NCI-H748 treated with DMSO at 0.1 percent for 48 hours (cell line): Measurements from ENCODE around the gene ADAM23.

Experiments used
- DNase-seq: peaks from one replicate; lab custom pipeline; 2025; lab: John Stamatoyannopoulos, UW

Gene ADAM23

DNA sequence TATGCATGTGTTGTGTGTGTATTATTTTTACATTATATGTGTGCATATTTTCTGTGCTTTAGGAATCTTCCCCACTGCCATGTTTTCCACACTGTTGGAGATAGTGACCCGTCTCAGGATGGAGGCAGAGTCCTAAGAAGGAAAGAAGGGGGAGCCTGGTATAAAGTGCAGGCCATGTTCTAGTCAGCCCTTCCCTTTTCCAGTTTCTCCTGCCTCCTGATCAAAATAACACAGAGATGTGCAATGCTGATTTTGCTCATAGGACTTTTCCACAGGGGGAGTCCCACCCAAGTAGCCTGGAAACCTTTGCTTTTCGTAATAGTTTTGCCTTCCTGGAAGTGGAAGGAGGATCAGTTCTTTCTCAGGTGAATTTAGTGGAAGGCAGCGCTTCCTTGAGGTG is 126.1 kb downstream of the ADAM23 start:
- no peak for DNase-seq

DNA sequence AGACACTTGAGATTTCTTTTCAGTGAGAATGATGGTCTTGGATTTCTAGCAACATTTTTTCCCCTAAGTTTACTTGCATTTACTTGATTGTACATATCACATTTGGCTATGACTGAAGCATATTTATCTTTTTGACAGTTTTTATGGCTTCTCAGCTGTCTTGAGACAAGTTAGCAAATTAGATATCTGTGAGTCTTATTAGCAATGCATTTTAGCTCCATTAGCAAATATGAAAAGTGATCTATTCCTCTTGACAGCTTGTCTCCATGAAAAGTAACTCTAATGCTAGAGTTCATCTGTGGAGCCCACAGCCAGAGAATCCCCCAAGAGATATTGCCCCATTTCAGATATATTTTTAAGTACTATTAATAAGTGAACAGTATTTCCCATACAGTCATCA is 126.9 kb downstream of the ADAM23 start:
- no peak for DNase-seq

DNA sequence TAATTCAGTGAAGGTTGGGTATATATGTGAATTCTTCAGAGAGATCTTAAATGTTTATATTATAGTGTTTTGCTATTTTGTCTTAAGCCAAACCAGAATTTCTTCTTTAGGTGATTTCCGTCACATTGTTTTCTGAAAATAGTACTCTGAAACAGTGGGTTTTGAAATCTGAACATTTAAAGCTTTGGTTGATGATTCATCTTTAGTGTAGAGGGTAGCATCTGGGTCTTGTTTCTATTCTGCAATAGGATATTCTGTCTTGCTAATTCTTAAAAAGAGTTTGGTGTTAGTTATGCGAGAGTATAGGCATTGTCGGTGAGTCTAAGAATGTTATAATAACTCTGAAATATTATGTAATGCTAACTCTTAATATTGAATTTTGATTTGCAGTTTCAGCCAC is 129.4 kb downstream of the ADAM23 start:
- DNase-seq, result no peak

DNA sequence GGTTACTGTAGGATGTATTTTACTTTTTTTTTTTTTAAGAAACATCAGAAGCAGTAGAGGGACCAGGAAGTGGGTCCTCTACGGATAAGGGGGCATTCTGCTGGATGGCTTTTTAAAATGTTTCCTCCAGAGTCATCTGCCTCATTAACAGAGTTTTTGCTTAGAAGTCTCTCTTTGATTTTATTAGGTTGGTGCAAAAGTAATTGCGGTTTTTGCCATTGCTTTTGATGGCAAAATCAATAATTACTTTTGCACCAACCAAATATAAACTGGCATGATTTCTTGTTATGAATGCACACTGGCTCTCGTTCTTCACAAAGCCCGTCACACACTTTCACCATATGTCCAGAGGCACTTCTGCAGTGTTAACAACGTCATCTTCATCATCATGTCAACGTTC is 130.5 kb downstream of the ADAM23 start:
- DNase-seq, result no peak

DNA sequence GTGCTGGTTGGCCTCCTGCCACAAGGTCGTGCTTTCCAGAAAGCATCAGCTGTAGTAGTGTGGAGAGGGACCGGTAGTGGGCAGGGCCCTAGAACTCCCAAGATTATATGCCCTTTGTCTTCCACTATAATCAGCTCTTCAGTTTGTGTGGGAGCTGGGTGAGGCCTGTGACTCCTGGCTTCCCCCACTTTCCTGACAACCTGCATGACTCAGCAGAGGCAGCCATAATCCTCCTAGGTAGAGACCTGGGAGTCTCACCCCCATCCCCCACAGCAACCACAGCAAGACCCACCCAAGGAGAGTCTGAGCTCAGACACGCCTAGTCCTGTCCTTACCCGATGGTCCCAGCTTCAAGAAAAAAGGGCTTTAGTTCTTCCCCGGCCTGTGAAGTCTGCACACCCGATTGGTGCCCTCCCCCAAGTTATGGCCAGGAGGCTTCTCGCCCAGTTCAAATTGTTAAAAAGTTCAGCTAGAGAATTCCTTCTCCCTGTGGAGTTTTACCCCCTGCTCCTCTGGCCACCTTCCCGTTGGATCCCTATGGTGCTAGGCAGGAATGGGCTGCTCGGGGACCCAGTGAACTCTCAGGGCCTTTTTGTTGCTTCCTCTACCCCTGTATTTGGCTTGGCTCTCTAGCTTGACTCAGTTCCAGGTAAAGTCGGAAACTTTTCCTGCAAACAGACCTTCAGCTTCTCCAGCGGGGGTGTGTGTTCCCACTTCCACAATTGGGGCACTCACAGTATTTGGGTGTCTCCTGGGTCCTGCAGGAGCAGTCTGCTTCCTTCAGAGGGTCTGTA is 141.2 kb downstream of the ADAM23 start:
- DNase-seq, result no peak

DNA sequence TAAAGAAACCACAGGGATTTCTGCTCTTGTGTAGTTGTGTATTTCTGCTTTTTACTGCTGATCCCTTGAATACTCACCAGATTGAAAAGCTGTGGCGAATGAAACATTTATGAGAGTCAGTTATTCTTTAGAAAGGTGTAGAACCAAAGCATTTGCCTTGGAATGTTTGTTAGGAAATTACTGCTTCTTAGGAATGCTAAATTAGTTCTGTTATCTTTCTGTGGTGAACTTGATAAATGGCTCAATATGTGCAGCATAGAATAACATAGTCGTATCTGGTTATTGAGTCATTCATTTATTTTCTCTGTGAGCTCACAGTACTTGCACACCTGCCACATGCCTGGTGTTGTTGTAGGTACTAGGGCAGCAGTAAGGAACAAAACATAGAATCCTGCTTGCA is 142.0 kb downstream of the ADAM23 start:
- DNase-seq, result no peak

DNA sequence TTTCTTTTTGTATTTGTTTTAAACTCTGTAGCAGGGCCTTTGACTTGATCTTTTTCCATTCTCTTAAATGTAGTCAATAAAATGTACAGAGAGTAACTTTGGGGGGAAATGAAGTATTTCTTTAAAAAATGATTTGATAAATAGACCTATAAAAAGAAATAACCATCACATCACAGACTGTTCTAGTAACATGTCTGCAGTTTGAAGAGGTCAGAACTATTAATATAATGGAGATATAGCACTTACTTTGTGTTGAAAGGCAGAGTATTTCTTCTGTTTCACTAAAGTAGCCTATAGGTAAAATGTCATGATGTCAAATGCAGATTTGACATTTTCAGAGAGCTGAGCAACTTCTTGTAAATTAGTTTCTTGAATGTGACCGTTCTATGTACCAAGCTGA is 143.3 kb downstream of the ADAM23 start:
- no peak for DNase-seq

DNA sequence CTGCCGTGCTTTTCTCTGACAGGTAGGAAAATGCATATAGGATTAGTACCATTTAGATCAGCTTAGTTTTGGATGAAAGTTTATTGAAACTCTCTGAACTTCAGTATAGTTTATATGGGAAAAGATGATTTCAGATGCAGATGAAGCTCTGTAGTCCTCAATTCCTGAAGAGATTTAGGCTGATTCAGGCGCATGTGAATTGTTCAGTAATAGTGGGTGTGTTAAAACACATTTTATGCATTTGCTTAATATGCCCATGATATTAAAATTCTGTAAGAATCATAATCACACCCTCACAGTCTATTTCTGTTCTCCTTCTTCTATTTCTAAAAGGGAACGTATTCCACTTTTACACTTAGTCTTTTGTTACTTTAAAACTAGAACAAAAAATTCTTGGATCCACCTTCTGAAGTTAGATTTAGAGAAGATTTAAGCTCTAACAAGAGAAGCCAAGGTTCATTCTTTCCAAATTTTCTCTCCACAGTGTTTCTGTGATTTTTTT is 154.4 kb downstream of the ADAM23 start:
- no peak for DNase-seq

GRCh38 chr2:206603243-206603642 is 159.9 kb downstream of the ADAM23 start:
- no peak for DNase-seq

- DNase-seq, result no peak
These were observed 167.1 kb downstream of the ADAM23 start for GRCh38 chr2:206610451-206610850.

GRCh38 chr2:206611191-206611590 is 167.9 kb downstream of the ADAM23 start:
- DNase-seq, result no peak

DNA sequence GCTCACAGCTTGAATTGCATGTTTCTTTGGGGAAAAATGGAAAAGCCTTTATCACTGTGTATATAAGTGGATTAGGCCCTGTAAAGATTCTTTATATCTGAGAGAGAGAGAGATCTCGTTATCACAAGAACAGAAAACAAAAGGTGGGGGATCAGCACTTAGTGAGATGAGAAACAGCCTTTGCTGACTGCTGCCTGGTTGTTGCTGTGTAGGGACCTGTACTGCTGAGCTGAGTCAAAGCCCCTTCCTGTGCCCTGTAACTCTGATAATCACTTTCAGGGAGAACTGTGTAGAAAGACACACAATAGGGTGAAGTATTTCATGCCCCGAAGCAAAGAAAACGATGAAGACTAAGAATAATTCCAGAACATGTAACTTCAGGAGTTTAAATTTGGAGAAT is 168.4 kb downstream of the ADAM23 start:
- DNase-seq, result no peak

GRCh38 chr2:206614811-206615210 is 171.5 kb downstream of the ADAM23 start:
- no peak for DNase-seq

DNA sequence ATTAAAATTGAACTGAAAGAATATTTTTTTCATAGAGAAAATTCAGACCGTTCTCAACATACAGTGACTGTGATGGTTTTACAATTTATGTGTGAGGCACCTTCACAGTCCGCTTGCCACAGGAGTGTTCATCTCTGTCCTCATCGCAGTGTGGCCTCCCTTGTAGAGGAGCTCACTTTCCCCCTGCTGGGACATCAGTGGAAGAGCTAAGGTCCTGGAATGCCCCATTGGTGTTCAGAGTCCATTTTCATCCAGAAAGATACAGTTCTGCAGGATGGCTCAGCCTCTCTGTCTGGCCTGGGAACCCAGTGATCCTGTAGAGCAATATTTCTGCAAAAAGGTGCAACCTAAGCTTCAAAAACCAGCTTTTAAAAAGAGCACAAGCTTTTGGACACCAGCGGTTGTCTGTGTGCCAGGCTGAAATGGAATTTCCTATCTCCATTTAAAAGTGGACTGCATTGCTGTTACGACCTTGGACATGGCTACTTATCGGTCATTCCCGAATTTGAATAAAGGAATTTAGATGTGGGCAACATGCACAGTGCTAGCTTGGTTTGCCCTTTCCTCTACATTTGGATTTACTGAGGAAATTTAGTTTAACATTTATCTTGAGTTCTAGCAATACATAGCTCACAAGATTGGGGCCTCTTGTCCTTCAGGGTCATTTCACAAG is 172.2 kb downstream of the ADAM23 start:
- no peak for DNase-seq

- no peak for DNase-seq
These were observed 172.8 kb downstream of the ADAM23 start for GRCh38 chr2:206616151-206616550.

- DNase-seq, result no peak
These were observed 175.7 kb downstream of the ADAM23 start for GRCh38 chr2:206619011-206619410.

GRCh38 chr2:206626108-206626507 is 182.8 kb downstream of the ADAM23 start:
- no peak for DNase-seq

DNA sequence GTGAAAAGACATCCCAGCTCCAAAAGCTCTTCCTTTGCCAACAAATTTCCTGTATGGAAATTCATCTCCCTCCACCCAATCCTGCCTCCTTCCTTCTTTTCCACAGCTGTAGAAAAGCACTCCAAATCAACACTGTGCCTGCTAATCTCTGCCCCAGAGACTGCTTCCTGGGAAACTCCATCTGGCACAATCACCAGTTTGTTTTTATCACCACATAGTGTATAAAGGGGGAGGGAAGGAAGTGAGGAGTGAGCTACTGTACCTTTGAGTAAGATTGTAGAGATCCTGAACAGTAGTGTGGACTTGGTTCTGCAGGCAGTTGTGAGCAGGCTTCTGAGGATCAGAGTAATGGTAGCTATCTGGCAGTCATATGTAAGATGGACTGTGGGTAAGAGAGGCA is 184.3 kb downstream of the ADAM23 start:
- DNase-seq, result no peak

- DNase-seq, result no peak
These were observed 188.0 kb downstream of the ADAM23 start for GRCh38 chr2:206631340-206631739.

GRCh38 chr2:206635015-206635414 is 191.7 kb downstream of the ADAM23 start:
- no peak for DNase-seq

- DNase-seq, result no peak
These were observed 196.3 kb downstream of the ADAM23 start for GRCh38 chr2:206639636-206640035.

DNA sequence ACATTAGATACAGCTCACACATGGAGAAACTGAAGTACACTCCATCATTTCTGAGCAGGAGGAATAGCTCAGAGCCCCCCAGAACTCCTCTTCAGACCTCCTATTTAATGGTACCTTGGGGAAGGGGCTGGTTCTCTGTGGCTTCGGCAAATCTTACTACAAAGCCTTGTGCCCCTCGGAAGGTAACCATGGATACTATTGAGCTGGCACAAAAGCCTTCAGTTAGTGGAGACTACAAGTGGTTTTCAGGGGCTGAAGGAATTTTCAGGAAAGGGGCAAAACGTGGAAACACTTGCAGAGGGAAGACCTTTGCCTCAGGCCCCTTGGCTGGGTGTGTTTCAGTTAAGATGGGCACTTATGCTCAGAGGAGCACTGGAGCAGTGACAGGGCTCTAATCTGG is 197.9 kb downstream of the ADAM23 start:
- DNase-seq, result no peak
